ENCODE results near the gene WWOX. TPM values are rescaled to one million over a fixed set of nuclear protein-coding genes. Genes with fewer than 3 reads are reported as not detected.

WWOX gene
- total RNA-seq, 1 donor from 2014 or later = 28.2 TPM

DNA sequence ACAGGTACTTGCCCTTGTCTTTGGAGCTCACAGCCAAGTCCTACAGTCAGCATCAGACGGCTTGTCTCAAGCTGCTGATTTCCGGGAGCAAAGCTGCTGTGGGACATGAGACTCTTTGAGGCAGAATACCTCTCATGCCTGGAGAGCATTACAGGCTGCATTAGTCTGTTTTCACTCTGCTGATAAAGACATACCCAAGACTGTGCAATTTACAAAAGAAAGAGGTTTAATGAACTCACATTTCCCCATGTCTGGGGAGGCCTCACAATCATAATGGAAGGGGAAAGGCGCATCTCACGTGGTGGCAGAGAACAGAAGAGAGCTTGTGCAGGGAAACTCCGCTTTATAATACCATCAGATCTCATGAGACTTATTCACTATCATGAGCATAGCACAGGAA, 661.2 kb downstream of the WWOX start:
- no peaks in the 10 kb centered on the region for H3K4me1 Mint-ChIP-seq (ENCODE audit: unreplicated experiment)
- no peaks in the 10 kb centered on the region for H3K27me3 Mint-ChIP-seq
- H3K27ac Mint-ChIP-seq = no peak overlapping the region
- TF ChIP-seq, protein P1, sequence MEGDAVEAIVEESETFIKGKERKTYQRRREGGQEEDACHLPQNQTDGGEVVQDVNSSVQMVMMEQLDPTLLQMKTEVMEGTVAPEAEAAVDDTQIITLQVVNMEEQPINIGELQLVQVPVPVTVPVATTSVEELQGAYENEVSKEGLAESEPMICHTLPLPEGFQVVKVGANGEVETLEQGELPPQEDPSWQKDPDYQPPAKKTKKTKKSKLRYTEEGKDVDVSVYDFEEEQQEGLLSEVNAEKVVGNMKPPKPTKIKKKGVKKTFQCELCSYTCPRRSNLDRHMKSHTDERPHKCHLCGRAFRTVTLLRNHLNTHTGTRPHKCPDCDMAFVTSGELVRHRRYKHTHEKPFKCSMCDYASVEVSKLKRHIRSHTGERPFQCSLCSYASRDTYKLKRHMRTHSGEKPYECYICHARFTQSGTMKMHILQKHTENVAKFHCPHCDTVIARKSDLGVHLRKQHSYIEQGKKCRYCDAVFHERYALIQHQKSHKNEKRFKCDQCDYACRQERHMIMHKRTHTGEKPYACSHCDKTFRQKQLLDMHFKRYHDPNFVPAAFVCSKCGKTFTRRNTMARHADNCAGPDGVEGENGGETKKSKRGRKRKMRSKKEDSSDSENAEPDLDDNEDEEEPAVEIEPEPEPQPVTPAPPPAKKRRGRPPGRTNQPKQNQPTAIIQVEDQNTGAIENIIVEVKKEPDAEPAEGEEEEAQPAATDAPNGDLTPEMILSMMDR (conservative IDR thresholded peaks at IDR 0.05) = no peak
- no peaks in the 10 kb centered on the region for H3K36me3 Mint-ChIP-seq
- H3K4me3 Mint-ChIP-seq = no peak overlapping the region
- H3K9me3 Mint-ChIP-seq = peaks cover 8% of the 10 kb centered on the region
- no peak for DNase-seq (ENCODE audit: extremely low spot score, unreplicated experiment)

DNA sequence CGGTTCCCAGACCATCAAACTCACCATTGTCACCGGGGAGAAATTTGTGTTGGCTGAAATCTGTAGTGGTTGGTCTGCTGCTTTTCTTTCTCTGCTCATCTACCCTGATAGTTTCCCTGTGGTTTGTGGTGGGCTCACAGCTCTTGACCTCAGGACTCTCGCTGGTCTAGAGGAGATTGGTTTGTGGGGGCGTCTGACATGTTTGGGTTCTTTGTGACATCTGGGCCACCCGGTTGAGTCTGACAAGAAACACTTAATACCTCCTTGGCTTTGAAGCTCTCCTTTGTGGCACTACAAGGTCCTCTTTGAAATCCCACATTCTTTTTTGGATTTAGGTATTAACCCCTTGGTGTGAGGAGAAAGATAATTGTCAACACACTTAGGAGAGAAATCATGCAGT, 662.0 kb downstream of the WWOX start:
- DNase-seq (ENCODE audit: extremely low spot score, unreplicated experiment) = no peak
- TF ChIP-seq, protein P1 (conservative IDR thresholded peaks at IDR 0.05) = no peak
- Mint-ChIP-seq H3K9me3 (peaks cover 3% of the 10 kb centered on the region), H3K4me3 (no peak overlapping the region), H3K36me3 (no peaks in the 10 kb centered on the region), H3K27me3 (no peaks in the 10 kb centered on the region), H3K27ac (no peak overlapping the region), H3K4me1 (ENCODE audit: unreplicated experiment) (no peaks in the 10 kb centered on the region)

DNA sequence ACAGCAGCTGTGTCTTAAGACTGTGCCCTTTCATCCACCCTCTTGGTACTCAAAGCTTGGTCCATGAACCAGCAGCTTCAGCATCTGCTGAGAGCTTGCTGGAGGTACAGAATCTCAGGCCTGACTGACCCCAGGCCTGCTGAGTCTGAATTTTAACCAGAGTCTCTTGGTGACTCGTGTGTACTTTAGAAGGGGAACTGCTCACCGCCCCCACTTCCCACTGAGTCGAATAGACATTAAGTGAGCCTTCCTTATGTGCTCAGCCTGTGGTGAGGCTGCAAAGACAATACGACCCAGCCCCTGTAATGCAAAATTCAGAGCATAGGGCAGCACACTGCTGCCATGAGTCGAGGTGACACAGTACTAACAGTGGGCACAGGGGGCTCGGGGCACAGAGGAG, 662.8 kb downstream of the WWOX start:
- Mint-ChIP-seq H3K9me3 (no peaks in the 10 kb centered on the region), H3K4me1 (ENCODE audit: unreplicated experiment) (no peaks in the 10 kb centered on the region), H3K36me3 (no peaks in the 10 kb centered on the region), H3K27me3 (no peaks in the 10 kb centered on the region), H3K27ac (no peak overlapping the region), H3K4me3 (no peak overlapping the region)
- TF ChIP-seq, protein P1 (conservative IDR thresholded peaks at IDR 0.05) = no peak
- no peak for DNase-seq (ENCODE audit: extremely low spot score, unreplicated experiment)

DNA sequence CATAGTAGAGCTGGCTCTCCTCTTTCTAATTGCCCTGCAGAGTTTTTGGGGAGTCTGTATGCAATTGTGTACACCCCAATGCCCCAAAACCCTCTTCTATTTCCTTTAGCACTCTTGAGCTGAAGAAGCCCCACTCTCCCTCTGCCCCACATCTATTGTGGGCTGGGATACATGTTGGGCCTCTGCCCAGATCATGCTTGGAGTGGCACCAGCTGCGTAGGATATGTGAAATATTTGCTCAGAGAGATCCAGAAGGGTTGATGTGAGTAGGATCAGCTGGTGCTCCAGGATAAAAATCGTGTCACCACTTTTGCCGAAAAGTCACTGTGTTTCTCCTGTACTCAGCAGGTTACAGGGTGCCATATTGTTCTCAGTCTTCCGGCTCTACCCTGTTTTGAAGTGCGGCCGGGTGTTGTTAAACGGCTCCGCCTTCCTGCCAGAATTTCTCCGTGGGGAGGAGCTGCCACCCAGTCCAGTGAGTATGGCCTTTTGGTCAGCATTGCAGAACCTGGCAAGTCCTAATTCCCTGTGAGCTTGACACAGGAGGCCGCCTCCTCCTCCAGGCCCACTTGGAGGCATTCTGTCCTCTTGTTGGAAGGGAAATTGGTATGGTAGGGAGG, 664.5 kb downstream of the WWOX start:
- H3K27me3 Mint-ChIP-seq = no peaks in the 10 kb centered on the region
- no peak for DNase-seq (ENCODE audit: extremely low spot score, unreplicated experiment)
- H3K36me3 Mint-ChIP-seq = no peaks in the 10 kb centered on the region
- no peak overlapping the region for H3K4me3 Mint-ChIP-seq
- no peak overlapping the region for H3K27ac Mint-ChIP-seq
- no peaks in the 10 kb centered on the region for H3K4me1 Mint-ChIP-seq (ENCODE audit: unreplicated experiment)
- H3K9me3 Mint-ChIP-seq = no peaks in the 10 kb centered on the region
- TF ChIP-seq, protein P1 (conservative IDR thresholded peaks at IDR 0.05) = no peak

DNA sequence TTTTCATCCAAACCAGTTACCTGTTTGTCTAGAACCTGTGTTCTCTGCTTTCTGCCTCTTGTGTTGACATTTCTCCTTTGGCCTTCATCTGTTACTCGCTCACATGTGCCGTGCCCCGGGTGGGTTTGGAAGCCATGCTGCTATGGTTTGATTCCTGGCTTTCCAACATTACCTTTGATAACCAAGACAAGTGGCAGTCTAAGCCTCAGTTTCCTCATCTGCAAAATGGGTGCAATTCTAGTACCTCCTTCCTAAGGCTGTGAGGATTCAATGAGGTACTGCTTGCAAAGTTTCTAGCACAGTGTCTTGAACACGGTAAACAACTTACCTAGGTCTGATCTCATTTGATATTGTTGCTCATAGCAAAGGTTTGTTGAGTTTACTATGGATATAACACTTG, 665.0 kb downstream of the WWOX start:
- no peak for DNase-seq (ENCODE audit: extremely low spot score, unreplicated experiment)
- Mint-ChIP-seq H3K27me3 (no peaks in the 10 kb centered on the region), H3K9me3 (no peaks in the 10 kb centered on the region), H3K36me3 (no peaks in the 10 kb centered on the region), H3K27ac (no peak overlapping the region), H3K4me3 (no peak overlapping the region), H3K4me1 (ENCODE audit: unreplicated experiment) (no peaks in the 10 kb centered on the region)
- TF ChIP-seq, protein P1 (conservative IDR thresholded peaks at IDR 0.05) = no peak

DNA sequence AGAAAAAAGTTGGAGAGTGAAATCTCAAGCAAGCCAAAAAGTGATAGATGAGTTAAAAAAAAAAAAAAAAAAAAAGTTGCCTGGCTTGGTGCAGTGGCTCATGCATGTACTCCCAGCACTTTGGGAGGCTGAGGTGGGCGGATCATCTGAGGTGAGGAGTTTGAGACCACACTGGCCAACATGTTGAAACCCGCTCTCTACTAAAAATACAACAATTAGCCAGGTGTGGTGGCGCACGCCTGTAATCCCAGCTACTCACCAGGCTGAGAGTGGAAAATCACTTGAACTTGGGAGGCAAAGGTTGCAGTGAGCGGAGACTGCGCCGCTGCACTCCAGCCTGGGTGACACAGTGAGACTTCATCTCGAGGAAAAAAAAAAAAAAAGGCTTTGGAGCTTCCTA, 668.8 kb downstream of the WWOX start:
- Mint-ChIP-seq H3K27me3 (no peaks in the 10 kb centered on the region), H3K4me1 (ENCODE audit: unreplicated experiment) (no peaks in the 10 kb centered on the region), H3K27ac (no peak overlapping the region), H3K36me3 (no peaks in the 10 kb centered on the region), H3K9me3 (no peaks in the 10 kb centered on the region), H3K4me3 (no peak overlapping the region)
- DNase-seq (ENCODE audit: extremely low spot score, unreplicated experiment) = no peak
- TF ChIP-seq, protein P1 (conservative IDR thresholded peaks at IDR 0.05) = no peak
